ENCODE measurements around the gene SLC24A1.
A peak's percentile ranks its signal among the peaks of the same experiment; 100 is the strongest.

Gene SLC24A1

DNA sequence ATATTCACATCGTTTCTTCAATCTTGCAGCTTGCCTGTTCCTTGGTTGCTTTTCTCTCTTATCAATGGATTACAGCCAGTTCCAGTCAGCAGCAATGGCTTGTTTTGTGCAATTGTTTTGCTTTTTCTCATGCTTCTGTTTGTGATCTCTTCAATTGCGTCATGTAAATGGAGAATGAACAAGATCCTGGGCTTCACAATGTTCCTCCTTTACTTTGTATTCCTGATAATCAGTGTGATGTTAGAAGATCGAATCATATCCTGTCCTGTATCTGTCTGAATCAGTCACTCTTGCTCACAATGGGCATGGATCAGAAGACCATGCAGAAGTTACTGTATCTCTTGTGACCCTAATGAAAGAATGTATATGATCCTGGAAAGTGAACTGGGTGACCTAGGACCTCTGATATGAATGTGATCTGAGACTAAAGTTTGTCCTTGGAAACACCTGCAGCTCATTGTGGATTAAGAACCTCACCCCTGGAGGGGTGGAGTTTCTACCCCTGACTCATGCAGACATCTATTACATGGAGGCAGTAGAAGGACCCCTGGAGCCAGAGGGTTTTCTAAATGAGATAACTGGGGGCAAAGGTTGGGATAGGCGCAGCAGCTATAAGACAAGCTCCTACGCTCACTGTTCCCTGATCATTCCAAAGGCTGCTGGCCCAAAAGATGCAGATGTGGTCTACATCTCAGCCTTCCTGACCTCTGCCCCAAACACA is 32.2 kb downstream of the SLC24A1 start:
- DNase-seq, result no peak

DNA sequence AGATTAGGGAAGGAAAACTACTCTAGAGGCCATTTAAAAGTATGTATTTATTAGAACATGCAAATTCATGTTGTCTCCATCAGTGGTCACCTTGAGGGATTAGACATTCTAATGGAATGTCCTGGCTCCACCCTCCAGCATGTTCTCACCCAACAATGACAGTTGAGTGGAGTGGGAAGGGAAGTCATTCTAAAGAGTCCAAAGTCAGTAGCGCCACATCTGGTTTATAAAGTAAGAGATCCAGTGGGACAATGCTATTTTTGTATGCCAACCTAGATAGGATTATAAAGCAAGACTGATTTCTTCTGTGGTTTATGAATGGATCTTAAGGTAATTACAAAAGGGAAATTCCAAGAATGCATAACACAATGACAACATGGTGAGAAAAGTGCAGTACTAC is 33.3 kb downstream of the SLC24A1 start:
- DNase-seq, result no peak

DNA sequence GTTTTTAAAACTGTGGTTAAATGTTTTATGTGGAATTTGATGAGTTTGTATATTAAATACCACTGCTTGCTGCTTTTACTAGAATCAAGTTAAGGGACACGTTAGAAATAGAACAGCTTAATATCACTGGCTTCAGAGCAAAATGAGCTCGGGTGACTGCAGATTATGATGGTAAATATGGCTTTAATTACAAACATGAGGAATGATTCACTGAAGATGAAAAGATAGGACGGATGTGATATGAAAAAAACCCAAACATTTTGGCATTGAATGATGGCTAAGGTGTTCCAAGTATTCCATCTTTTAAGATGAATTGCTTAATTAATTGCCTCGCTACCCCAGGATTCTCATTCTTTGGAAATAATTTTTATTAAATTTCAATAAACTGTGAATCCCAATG is 33.7 kb downstream of the SLC24A1 start:
- no peak for DNase-seq

DNA sequence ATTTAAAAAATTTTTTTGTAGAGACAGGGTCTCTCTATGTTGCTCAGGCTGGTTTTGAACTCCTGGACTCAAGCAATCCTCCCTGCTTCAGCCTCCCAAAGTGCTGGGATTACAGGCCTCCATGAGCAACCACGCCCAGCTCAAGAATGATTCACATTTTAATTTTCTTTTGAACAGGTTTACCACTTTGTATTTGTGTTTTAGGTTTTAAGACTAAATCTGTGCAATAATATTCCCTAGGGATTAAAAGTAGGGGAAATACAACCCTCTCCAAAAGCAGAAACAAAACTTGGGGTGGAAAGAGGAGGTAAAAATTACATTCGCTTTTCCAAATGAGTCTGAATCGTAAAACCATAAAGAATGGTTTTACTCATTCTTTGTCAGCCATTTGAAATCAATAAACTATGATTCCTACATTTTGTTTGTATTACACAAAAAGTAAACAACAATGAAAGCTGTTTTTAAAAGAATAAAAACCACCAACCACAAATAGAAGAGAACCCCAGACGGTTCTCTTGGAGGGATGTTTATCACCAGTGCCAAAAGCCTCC is 37.8 kb downstream of the SLC24A1 start:
- DNase-seq, result no peak

DNA sequence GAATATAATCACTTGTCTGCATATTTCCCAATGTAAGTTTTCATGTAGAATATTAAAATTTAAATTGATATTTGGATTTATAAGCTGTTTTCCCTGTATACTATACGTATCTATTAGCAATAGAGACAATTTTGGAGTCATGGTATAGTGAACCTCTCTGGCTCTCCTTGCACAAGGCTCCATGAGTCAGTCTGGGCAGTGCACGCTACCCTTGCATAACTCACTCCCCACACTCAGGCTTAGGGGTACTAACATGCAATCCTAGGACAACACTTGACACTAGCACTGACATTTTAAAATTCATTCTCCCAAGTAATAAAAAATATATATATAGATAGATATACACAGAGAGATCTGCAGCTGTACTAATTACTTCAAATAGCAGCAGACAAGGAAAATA is 39.2 kb downstream of the SLC24A1 start:
- DNase-seq, result peak; percentile 38

DNA sequence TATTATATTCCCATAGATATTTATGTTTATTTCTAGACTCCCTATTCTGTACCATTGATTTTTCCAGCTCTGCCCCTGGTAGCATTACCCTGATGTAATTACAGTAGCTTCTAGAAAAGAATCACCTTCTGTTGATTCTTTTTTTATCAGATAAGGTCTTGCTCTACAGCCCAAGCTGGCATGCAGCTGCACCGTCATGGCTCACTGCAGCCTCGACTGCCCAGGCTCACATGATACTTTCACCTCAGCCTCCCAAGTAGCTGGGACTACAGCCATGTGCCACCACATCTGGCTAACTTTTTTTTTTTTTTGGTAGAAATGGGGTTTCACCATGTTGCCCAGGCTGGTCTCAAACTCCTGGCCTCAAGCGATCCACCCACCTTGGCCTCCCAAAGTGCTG is 41.8 kb downstream of the SLC24A1 start:
- no peak for DNase-seq

DNA sequence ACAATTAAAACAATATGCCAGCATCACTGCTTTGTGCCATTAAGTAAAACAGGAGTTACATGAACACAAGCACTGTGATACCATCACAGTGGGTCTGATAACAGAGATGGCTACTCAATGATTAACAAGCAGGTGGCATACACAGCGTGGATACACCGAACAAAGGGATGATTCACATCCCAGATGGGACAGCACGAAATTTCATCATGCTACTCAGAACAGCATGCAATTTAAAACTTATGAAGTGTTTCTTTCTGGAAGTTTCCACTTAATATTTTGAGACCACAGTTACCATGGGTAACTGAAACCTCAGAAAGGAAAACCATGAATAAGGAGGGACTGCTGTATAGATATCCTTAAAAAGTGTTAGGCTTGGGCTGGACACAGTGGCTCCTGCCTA is 44.5 kb downstream of the SLC24A1 start:
- DNase-seq, result peak; percentile 54

DNA sequence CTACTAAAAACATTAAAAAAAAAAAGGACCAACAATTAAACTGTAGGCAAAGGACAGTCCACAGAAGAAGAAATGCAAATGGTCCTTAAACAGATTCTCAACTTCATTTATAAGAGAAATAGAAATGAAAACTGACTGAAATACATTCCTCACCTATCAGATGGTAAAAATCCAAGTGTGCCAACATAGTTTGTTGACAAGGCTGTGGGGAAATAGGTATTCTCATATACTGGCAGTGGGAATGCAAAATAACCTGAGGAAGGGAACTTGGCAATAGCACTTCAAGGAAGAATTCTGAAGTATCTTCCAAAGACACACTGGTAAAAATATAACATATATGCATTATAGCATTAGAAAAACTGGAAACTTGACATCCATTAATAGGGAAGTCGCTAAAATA is 53.8 kb downstream of the SLC24A1 start:
- no peak for DNase-seq

DNA sequence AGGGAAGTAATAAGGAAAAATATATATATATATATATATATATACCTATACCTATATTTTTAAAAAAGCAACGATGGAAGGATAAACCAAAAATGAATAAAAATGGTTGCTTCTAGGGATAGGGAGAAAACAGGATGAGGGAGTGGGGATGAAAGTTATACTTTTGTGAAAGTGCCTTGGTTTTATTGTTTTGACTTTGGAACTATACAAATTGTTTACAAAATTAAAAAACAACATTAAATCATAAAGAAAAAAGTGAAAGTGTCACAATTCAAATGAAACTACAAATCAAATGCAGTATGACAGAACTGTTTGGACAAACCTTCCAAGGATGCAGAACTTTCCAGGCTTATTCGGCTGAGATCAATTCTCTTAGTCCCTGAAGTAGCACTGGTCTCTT is 54.4 kb downstream of the SLC24A1 start:
- no peak for DNase-seq

DNA sequence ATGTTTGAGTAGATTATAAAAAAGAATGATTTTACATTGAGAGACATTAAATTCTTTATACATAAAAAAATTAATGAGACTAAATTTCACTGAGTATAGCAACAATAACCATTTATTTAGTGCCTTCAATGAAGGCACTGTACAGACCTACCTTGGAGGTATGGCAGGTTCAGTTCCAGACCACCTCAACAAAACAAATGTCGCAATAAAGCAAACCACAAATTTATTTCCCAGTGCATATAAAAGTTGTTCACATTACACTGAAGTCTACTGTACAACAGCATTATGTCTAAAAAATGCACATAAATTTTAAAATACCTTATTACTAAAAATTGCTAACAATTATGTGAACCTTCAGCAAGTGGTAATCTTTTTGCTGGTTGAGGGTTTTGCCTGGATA is 58.8 kb downstream of the SLC24A1 start:
- no peak for DNase-seq

DNA sequence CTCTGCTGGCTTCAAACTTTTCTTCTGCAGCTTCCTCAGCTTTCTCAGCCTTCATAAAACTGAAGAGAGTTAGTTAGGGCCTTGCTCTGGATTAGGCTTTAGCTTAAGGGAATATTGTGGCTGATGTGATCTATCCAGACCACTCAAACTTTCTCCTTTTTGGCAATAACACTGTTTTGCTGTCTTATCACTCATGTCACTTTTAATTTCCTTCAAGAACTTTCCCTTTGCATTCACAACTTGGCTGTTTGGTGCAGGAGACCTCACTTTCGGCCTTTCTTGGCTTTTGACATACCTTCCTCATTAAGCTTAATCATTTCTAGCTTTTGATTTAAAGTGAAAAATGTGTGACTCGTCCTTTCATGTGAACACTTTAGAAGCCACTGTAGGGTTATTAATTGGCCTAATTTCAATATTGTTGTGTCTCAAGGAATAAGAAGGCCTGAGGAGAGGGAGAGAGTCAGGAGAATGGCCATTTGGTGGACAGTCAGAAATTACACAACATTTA is 60.7 kb downstream of the SLC24A1 start:
- DNase-seq, result no peak

DNA sequence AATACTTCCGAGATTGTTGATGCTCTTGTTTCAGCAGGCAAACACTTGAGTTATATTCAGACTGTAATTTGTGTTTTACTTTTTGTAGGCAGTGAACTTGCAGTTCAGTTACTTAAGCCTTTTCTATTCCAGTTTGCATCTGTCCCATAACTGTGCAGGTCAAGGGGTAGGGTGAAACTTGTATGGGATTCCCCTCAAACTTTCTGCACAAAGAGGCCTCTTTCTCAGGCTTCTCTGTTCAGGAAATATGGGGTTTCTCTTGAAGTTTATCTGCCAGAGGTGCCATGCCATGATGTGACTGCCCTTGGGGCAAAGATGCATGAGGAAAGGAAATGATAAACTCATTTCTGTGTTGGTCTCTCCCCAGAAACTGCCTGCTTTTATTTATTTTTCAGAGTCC is 66.7 kb downstream of the SLC24A1 start:
- no peak for DNase-seq

DNA sequence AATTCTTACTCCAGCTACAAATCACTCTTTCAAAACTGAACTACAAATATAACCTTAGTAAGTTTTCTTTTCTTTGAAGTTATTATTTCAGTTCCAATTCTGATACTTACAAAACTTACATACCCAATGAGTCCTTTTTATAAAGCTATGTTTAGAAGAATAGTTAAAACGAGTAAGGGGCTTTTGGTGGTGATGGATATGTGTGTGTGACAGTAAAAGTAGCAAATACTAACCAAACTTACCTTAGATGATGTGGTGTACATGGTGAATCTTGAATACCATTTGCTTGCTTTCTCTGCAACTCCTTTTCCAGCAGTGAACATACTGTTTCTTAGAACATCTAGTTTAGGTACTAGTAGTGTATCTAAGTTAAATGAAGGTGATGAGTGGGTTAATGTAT is 68.4 kb downstream of the SLC24A1 start:
- no peak for DNase-seq

DNA sequence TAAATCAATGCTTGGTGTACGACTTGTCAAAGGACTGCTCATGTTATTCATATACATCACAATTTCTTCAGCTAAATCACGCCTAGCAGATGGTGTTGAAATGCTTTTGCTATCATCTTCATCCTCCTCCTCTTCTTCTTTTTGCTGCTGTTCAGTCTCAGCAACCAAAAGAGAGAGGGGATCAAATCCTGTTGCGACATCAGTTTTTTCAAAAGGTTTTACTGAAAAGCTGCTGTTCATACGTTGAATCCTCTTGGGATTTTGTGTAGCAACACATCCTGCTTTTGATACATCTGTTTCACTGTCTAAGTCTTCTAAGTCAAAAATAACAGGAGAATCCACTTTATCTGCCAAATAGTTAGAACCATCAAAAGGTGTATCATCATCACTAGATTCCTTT is 69.0 kb downstream of the SLC24A1 start:
- no peak for DNase-seq

DNA sequence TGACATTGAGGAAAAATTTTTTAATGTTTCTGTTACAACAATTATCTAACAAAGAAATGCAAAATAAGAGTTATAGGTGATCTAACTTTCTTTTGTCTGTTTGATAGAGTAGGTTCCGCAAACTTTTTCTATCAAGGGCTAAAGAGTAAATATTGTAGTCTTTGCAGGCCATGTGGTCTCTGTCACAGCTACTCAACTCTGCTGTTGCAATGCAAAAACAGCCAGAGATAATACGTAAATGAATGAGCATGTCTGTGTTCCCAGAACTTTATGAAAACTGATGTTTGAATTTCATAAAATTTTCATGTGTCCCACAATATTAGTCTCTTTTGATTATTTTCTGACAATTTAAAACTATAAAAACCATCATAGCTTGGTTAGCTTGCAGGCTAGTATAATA is 73.3 kb downstream of the SLC24A1 start:
- DNase-seq, result no peak

All from inflammatory macrophage treated with lipopolysaccharide for 4 hours (primary cell).